Esophagus muscularis mucosa (tissue), 3 donors: ENCODE data around the gene LCN9.

Source experiments
- POLR2A ChIP-seq: fragments of 450-650 bp; IDR thresholded peaks from one replicate; pipeline ENCODE4 v1.6.1; 2017; ENCODE audit warnings: antibody characterized with exemption, moderate library complexity, mild to moderate bottlenecking, low read depth
- POLR2AphosphoS5 ChIP-seq, 2 donors: sonication (generic); formaldehyde crosslinking; IDR thresholded peaks; one replicate each; pipeline ENCODE4 v1.6.1; 2017; ENCODE audit warnings: antibody characterized with exemption in 2 of 2
- TF ChIP-seq, protein P1 (sequence below), 3 experiments: fragments of 200-600 bp in 2 of 3; fragments of 450-650 bp in 1 of 3; sonication (generic) in 2 of 3; IDR thresholded peaks; one replicate each; pipeline ENCODE4 v1.5.1; 2017 to 2019; ENCODE audit warnings: antibody characterized with exemption in 3 of 3, mild to moderate bottlenecking in 2 of 3, moderate library complexity in 1 of 3

DNA sequence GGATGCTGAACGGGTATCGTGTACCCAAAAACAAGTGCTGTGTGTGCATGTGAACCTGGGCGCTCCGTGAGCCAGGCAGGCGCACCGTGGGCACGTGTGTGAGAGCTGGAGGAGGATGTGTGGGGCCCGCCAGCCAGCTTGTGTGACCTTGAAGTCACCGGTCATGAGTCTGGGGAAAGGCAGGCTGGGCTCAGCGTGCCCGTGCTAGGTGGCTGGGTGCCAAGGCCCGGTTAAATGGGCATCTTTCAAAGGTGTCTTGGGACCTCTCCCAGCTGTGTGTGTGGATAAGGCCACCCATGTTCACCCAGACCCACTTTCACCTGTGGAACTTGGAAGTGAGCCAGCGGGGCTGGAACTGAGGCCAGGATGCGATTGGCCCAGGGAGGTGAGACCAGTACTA lies 42.3 kb downstream of the LCN9 start:
- TF ChIP-seq POLR2A (no peak), POLR2AphosphoS5 (IDR thresholded peaks at IDR 0.05) (no peak)
- TF ChIP-seq, protein P1, sequence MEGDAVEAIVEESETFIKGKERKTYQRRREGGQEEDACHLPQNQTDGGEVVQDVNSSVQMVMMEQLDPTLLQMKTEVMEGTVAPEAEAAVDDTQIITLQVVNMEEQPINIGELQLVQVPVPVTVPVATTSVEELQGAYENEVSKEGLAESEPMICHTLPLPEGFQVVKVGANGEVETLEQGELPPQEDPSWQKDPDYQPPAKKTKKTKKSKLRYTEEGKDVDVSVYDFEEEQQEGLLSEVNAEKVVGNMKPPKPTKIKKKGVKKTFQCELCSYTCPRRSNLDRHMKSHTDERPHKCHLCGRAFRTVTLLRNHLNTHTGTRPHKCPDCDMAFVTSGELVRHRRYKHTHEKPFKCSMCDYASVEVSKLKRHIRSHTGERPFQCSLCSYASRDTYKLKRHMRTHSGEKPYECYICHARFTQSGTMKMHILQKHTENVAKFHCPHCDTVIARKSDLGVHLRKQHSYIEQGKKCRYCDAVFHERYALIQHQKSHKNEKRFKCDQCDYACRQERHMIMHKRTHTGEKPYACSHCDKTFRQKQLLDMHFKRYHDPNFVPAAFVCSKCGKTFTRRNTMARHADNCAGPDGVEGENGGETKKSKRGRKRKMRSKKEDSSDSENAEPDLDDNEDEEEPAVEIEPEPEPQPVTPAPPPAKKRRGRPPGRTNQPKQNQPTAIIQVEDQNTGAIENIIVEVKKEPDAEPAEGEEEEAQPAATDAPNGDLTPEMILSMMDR (IDR thresholded peaks at IDR 0.05): no peak
